Activated CD8-positive, alpha-beta memory T cell treated with anti-CD3 and anti-CD28 coated beads for 1 hour (primary cell): ENCODE results near the gene CYP2C19.
"Not testable (repeated sequence)": the region's sequence is repeated elsewhere in the genome, so short reads cannot be mapped to it uniquely, and the experiment has no call there.

Experiments
- DNase-seq, 2 donors: peaks; one replicate each; pipeline ENCODE4 v3.0.0-alpha.2; 2020; ENCODE audit warnings: low read depth in 1 of 2; ENCODE audit errors: extremely low read depth in 1 of 2

Gene CYP2C19

DNA sequence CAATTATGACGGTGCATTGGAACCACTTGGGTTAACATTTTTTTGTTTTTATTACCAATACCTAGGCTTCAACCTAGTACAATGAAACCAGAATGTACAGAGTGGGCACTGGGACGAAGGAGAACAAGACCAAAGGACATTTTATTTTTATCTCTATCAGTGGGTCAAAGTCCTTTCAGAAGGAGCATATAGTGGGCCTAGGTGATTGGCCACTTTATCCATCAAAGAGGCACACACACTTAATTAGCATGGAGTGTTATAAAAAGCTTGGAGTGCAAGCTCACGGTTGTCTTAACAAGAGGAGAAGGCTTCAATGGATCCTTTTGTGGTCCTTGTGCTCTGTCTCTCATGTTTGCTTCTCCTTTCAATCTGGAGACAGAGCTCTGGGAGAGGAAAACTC is at the start of gene CYP2C19:
TSS of gene CYP2C19 (plus strand) at position 289 of the 400 bp plus-strand sequence. CDS start at position 314, 25 bp downstream.
- DNase-seq = no peak

DNA sequence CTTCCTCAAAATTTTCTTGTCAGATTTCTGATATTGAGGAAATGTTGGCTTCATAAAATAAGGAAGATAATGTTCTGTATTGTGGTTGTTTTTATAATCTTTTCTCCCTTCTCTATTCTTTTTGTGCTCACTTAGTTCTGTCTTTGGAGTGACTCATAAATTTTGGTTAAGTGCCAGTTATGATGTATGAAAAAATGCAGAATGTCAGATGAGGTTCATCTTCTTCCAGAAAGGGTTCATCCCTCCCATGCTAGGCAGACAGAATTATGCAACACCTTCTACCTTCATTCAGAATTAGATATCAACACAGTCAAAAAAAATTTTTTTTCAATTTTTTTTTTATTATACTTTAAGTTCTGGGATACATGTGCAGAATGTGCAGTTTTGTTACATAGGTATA is 36.6 kb upstream of the CYP2C19 start:
- no peak for DNase-seq

DNA sequence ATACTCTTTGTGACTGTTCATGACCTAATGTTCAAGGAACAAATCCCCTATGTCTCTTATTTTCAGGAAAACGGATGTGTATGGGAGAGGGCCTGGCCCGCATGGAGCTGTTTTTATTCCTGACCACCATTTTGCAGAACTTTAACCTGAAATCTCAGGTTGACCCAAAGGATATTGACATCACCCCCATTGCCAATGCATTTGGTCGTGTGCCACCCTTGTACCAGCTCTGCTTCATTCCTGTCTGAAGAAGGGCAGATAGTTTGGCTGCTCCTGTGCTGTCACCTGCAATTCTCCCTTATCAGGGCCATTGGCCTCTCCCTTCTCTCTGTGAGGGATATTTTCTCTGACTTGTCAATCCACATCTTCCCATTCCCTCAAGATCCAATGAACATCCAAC is 27.3 kb upstream of the CYP2C19 start:
- no peak for DNase-seq

DNA sequence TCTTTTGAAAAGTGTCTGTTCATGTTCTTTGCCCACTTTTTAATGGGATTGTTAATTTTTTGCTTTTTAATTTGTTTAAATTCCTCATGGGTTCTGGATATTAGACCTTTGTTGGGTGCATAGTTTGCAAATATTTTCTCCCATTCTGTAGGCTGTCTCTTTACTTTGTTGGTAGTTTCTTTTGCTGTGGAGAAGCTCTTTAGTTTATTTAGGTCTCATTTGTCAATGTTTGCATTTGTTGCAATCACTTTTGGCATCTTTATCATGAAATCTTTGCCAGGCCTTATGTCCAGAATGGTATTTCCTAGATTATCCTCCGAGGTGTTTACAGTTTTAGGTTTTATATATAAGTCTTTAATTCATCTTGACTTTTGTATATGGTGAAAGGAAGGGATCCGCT is 23.9 kb upstream of the CYP2C19 start:
- DNase-seq = no peak

DNA sequence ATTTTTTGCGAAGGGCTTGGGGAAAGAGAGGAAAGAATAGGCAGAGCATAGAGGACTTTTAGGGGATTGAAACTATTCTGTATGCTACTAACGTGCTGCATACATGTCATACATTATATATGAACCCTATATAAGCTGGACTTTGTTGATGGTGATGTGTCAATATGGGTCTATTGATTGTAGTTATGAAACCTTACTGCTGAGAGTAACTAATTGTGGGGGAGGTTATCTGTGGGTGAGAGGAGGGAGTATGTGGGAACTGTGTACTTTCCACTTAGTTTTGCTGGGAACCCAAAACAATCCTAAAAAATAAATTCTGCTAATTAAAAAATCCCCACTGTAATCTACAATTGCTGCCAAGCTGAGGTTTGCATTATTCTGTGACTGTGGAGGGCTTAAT is 15.3 kb upstream of the CYP2C19 start:
- no peak for DNase-seq

DNA sequence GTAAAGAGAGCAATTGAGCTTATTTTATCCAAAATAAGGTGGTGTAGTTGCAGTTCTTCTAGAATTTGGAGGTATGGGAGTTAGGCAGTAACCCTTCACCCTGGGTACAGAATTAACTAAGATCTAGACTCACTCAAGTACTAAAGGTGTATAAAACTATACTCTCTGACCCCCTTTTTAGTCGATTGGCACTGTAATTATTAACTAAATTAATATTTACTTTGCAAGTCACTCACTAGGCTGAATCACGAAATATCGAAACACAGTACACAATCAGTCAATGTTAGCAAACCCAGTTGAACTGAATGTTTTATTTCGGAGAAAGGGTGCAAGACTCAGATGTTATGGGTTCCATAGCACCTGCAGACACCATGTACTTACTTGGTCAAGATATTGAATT is 14.6 kb upstream of the CYP2C19 start:
- no peak for DNase-seq

DNA sequence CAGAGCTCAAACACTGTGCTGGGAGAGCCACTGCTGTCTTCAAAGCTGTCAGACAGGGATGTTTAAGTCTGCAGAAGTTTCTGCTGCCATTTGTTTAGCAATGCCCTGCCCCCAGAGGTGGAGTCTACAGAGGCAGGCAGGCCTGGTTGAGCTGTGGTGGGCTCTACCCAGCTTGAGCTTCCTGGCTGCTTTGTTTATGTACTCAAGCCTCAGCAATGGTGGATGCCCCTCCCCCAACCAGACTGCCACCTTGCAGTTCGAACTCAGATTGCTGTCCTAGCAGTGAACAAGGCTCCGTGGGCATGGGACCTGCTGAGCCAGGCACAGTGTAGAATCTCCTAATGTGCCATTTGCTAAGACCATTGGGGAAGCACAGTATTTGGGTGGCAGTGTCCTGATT is 4.6 kb upstream of the CYP2C19 start:
- no peak for DNase-seq

DNA sequence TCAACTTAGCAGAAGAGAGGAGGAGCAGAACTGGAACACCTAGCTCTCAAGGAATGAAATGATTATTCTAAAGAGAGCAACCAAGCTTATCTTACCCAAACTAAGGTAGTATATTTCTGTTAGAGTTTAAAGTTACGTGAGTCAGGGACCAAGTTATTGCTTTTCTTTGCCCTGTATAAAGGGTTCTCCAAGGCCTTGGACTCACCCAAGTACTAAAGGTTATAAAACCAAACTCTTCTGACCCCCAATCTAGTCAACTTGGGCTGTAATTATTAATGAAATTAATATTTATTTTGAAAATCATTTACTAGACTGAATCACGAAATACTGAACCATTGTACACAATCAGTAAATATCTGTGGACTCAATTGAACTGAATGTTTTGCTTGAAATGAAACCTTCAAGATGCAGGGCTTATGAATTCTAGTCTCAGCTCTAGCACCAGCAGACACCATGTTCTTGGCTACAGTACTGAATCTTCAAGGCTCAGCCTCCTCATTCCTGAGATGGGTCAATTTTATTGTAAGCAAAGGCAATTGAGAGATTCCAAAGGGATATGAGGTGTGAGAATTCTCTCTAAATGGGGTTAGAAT is 1.8 kb upstream of the CYP2C19 start:
- DNase-seq = no peak

DNA sequence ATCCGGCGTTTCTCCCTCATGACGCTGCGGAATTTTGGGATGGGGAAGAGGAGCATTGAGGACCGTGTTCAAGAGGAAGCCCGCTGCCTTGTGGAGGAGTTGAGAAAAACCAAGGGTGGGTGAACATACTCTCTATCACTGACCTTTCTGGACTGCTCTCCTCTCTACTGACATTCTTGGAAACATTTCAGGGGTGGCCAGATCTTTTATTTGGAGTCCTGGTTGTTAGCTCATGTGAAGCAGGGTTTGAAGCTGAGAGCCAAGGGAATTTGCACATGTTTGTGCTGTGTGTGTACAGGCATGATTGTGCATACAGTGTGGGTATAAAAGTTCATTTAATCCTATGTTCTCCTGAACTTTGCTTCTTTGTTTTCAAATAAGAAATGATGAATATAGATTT is 12.9 kb downstream of the CYP2C19 start:
- DNase-seq = not testable (repeated sequence)

DNA sequence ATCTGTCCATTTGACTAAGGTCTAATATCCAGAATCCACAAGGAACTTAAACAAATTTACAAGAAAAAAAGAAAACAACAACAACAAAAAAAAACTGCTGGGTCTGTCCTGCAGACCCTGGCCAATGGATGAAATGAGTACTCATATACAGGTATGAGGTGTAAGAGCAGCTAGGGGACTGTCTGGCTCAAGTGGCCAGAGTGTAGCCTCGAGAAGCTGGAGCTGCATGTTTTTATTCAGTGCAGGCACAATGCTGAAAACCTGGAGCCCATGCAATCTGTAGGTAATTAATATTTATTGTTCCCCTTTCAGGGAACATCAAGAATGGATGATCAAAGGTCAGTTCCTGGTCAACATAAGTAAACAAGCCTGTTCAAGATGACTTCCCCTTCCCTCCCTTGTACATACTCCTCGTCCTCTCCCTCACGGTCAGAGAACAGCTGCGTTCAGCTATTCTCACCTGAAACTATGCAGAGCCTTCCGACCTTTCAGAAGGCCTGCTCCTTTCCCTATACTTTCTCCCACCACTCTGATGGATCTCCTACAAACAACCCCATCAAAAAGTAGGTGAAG is 15.5 kb downstream of the CYP2C19 start:
- DNase-seq = no peak

DNA sequence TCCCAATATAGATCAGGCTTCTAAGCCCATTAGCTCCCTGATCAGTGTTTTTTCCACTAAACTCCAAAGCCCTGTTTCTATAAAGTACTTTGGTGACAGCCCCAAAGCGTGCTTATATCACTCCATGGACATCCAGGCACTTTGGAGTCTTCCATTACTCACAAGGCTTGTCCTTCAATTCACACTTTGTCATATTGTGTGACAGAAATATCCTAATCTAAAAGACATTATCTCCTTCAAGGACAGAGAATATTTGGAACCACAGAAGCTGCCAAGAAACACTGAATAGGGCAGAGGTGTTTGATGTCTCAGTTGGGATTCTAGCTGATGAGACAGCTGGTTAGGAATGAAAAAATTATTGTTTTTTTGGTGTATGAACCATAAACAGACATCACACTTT is 18.4 kb downstream of the CYP2C19 start:
- no peak for DNase-seq

DNA sequence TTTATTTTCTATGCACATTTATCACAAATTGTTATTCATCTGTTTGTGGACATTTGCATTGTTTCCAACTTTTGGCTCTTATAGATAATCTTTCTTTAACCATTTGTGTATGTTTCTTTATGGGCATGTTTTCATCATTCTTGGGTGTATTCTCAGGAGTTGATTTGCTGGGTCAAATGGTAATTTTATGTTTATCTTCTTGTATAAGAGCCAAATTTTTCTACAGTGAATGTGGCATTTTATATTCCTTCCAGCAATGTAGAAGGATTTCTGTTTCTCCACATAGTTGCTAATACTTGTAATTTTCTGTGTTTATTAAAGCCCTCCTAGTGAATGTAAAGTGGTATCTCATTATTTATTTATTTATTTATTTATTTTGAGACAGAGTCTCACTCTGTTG is 21.8 kb downstream of the CYP2C19 start:
- no peak for DNase-seq

DNA sequence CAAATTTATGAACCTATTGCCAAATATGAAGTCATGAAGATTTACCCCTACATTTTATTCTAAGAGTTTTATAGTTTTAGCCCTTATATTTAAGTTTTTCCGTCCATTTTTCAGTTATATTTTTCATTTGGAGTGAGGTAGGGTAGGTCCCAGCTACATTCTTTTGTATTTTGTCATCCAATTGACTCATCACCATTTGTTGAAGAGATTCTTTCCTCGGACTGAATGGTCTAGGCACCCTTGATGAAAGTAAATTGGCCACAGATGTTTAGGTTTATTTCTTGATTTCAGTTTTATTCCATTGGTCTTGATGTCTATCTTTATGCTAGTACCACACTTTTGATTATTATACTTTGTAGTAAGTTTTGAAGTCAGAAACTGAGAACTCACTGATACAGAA is 22.7 kb downstream of the CYP2C19 start:
- no peak for DNase-seq

DNA sequence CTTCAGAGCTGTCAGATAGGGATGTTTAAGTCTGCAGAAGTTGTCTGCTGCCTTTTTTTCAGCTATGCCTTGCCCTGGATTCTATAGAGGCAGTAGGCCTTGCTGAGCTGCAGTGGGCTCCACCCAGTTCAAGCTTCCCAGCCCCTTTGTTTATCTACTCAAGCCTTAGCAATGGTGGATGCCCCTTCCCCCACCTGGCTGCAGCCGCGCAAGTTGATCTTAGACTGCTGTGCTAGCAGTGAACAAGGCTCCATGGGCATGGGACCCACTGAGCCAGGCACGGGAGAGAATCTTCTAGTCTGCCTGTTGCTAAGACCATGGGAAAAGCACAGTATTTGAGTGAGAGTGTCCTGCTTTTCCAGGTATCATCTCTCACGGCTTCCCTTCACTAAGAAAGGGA is 38.1 kb downstream of the CYP2C19 start:
- DNase-seq = not testable (repeated sequence)

DNA sequence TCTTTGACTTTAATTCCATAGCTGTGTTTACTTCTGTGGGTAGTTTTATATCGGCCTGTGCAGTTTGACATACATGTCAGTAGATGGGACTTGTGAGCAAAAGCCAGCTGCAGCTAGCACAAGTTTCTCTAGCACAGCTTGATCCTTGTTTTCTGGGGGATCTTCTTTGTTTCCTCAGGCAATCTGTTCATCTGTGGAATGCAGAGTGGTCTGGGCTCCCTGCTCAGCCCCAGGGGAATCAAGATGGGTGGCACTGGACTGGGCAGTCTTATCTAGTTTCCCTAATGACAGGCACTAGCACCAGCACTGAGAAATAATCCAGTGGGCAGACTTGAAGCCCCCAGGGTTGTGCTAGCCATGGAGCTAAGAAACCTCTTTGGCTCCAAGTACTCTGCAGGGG is 40.8 kb downstream of the CYP2C19 start:
- DNase-seq = no peak

DNA sequence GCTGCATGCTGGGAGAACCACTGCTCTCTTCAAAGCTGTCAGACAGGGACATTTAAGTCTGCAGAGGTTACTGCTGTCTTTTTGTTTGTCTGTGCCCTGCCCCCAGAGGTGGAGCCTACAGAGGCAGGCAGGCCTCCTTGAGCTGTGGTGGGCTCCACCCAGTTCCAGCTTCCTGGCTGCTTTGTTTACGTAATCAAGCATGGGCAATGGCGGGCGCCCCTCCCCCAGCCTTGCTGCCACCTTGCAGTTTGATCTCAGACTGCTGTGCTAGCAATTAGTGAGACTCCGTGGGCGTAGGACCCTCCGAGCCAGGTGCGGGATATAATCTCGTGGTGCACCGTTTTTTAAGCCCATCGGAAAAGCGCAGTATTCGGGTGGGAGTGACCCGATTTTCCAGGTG is 67.5 kb downstream of the CYP2C19 start:
- DNase-seq = not testable (repeated sequence)

DNA sequence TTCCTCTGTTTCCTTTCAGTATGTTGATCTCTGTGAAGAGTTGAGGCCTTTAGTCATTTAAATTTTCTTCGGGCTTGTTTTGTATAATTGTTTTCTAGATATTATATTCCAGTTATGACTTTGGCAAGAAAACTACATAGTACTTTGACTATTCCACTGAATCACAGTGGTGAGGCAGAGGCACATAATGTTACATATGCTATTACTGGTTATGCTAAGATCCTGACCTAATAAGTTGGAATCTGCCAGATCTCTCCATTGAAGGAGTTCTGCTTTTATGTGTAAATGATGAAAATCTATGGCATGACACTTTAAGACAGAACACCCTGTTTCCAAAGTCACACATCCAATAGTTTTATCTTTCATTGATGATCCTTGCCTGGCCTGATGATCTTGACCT is 83.7 kb downstream of the CYP2C19 start:
- DNase-seq = no peak

DNA sequence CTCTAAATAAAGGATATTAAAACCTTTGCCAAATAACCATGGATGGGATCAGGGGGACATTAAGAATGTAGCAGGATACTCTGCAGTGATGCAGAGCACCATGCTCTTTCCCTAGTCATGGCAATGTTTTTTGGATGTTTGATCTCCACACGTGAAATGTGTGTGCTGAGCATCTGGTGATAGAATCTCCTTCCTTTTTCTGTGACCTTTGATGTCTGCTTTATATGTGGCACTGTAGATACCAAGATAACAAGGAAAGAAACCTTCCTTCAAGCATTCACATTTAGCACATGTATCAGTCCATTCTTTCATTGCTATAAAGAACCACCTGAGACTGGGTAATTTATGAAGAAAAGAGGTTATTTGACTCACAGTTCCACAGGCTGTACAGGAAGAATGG is 88.3 kb downstream of the CYP2C19 start:
- no peak for DNase-seq

DNA sequence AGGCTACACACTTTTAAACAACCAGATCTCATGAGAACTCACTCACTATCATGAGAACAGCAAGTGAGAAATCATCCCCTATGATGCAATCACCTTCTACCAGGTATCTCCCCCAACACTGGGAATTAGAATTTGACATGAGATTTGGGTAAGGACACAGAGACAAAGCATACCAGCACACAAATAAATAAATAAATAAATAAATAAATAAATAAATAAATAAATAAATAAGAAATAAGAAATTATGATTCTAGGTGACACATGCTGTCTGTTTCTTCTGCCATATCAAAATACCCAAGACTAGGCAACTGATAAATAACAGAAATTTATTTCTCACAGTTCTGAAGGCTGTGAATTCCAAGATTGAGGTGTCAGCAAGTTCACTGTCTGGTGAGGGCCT is 88.8 kb downstream of the CYP2C19 start:
- DNase-seq = no peak

DNA sequence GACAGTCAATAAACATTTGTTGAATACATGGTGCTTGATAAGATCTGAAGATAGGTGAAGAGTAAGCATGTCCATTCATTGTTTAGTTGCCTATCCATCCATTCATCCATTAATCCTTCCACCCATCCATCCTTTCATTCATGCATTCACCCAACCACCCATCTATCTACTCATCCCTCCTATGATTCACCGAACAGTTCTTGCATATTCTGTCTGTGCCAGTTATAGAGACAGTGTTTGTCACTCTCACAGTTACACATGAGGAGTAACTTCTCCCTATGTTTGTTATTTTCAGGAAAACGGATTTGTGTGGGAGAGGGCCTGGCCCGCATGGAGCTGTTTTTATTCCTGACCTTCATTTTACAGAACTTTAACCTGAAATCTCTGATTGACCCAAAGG is 90.0 kb downstream of the CYP2C19 start:
- DNase-seq = no peak

DNA sequence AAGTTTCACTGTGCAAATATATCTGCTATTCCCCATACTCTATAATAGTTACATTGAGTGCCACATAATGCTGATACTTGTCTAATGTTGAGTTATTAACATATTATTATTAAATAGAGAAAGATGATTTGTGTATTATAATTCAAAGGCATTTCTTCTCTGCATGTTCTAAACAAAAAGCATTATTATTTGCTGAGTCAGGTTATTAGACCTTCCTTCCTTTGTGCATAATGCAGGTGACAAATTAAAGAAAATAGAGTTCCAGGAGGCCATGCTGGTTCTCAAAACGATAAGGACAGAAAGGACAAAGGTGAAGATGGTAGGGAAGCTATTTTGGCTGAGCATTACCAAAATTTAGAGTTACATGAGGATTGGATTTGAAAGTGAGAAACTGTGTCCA is 90.6 kb downstream of the CYP2C19 start:
- no peak for DNase-seq

DNA sequence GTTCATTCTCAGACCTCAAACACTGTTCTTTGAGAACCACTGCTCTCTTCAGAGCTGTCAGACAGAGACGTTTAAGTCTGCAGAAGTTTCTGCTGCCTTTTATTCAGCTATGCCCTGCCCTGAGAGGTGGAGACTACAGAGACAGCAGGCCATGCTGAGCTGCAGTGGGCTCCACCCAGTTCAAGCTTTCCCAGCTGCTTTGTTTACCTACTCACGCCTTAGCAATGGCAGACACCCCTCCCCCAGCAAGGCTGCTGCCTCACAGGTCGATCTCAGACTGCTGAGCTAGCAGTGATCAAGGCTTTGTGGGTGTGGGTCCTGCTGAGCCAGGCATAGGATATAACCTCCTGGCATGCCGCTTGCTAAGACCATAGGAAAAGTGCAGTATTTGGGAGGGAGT is 95.5 kb downstream of the CYP2C19 start:
- no peak for DNase-seq

DNA sequence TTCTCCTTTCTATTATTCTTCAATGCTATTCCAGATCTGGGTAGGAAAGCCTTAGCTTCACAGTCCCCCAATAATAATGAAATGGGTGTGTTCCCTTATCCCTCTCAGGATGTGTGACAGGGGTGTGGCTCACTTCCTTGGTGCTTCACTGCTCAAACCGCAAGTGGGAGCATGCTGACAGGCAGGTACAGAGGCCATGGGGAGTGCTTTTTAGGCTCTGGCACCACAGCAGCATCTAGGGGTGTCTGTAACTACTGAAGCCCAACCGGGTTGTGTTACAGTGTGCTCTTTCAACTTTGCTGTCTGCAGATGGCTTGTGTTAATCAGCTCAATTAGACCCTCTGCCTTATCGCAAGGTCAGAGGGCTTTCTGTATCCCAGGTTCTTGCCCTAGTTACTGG is 96.6 kb downstream of the CYP2C19 start:
- DNase-seq = no peak
